NB4 (cell line): ENCODE data around the gene ELOA.
"Not testable (repeated sequence)": the region's sequence is repeated elsewhere in the genome, so short reads cannot be mapped to it uniquely, and the experiment has no call there.

Source experiments
- DNase-seq: peaks from one replicate; pipeline ENCODE4 v3.0.0; 2010; ENCODE audit warnings: low read depth
- H3K4me3 ChIP-seq: one replicate; pipeline ENCODE4 v1.5.1; 2011; ENCODE audit warnings: mild to moderate bottlenecking, low read depth, low read length, moderate library complexity
- CTCF ChIP-seq: IDR thresholded peaks from one replicate; pipeline ENCODE4 v1.5.1; 2012; ENCODE audit warnings: low read depth, low read length
- MAX ChIP-seq: IDR thresholded peaks from 2 replicates; pipeline ENCODE4 v1.6.1; 2011; ENCODE audit warnings: low read depth, low read length
- MYC ChIP-seq: IDR thresholded peaks from 2 replicates; pipeline ENCODE4 v1.6.1; 2011; ENCODE audit warnings: low read depth, low read length
- POLR2A ChIP-seq: IDR thresholded peaks from 2 replicates; pipeline ENCODE4 v1.6.1; 2011; ENCODE audit warnings: mild to moderate bottlenecking; ENCODE audit not compliant: insufficient read length; ENCODE audit errors: extremely low read depth

Gene ELOA

GRCh38 chr1:23772049-23772853, 29.0 kb downstream of the ELOA start:
- TF ChIP-seq MAX = no peak
- peak; percentile 93 for TF ChIP-seq CTCF
- H3K4me3 ChIP-seq = no peak overlapping the region
- DNase-seq = peak; percentile 83

- no peak for TF ChIP-seq MYC
- no peak for TF ChIP-seq POLR2A
- no peak for DNase-seq
- H3K4me3 ChIP-seq = no peak overlapping the region
Measured at GRCh38 chr1:23772854-23773242, 29.6 kb downstream of the ELOA start.

GRCh38 chr1:23774174-23774880, 31.1 kb downstream of the ELOA start:
- no peak for TF ChIP-seq CTCF
- no peak for TF ChIP-seq MAX
- no peak for TF ChIP-seq POLR2A
- no peak for TF ChIP-seq MYC
- peak; percentile 37 for DNase-seq
- H3K4me3 ChIP-seq = no peak overlapping the region

GRCh38 chr1:23776217-23776616, 32.9 kb downstream of the ELOA start:
- DNase-seq = no peak
- H3K4me3 ChIP-seq = no peak overlapping the region
- TF ChIP-seq CTCF (no peak), POLR2A (no peak)

GRCh38 chr1:23777979-23778814, 34.9 kb downstream of the ELOA start, which contains the start of gene PITHD1:
PITHD1 (plus strand) TSS chr1:23778418; CDS start chr1:23778516, 98 bp downstream.
- peak; percentile 78 for TF ChIP-seq MYC
- TF ChIP-seq MAX = peak; percentile 73
- TF ChIP-seq POLR2A = peak; percentile 81
- no peak for TF ChIP-seq CTCF
- DNase-seq = peak; percentile 86
- H3K4me3 ChIP-seq = peak within 1 kb of the TSS; percentile 94

GRCh38 chr1:23779826-23780371, 36.6 kb downstream of the ELOA start:
- DNase-seq = no peak
- H3K4me3 ChIP-seq = peak overlapping the region; percentile 94
- TF ChIP-seq MYC = no peak
- TF ChIP-seq CTCF = no peak
- TF ChIP-seq MAX = no peak
- TF ChIP-seq POLR2A = no peak

GRCh38 chr1:23783141-23783540, 39.9 kb downstream of the ELOA start:
- DNase-seq, H3K4me3 ChIP-seq: not testable (repeated sequence)
